ENCODE results near the gene SLC5A4. TPM values are rescaled to one million over a fixed set of nuclear protein-coding genes. Genes with fewer than 3 reads are reported as not detected.
A peak's percentile ranks its signal among the peaks of the same experiment; 100 is the strongest.

The SLC5A4 gene
- total and polyA plus RNA-seq, 7 donors = 0.03 to 0.45 (median 0.19) TPM; not detected in 4

DNA sequence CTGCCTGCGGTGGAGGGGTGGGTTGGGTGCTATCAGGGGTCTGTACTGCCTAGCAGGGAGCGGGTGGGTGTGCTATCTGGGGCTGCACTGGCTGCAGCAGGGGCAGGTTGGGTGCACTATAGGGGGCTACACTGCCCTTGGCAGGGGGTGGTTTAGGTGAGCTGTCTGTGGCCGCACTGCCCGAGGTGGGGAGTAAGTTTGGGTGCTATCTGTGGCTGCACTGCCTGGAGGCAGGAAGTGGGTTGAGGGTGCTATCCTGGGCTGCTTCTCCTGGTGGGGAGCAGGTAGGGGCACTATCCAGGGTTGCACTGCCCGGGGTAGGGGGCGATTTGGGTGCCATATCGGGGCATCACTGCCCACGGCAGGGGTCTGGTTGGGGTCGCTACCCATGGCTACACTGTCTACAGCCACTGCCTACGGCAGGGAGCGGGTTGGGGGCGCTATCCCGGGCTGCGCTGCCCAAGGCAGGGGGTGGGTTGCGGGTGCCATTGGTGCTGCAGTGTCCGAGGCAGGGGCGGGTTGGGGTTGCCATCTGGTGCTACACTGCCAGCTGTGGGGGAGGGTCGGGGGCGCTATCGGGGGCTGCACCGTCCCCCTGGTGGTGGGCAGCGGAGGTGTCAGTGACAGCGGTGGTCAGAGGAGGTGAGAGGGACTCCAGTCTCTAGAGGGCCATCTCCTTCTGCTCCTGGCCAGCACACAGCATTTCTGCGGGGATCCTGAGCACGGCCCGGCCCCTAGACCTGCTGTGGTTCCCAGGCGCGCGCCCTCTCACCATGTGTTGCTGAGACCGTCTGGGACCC, 49.0 kb downstream of the SLC5A4 start:
- no peak overlapping the region for H3K4me3 ChIP-seq
- peaks cover 0 to 18% (median 5%) of the 10 kb centered on the region in 3 donors for H3K27me3 ChIP-seq (ENCODE audit: insufficient read depth in 3 of 3, low read length in 2 of 3)
- H3K4me1 ChIP-seq = no peaks in the 10 kb centered on the region
- H3K9me3 ChIP-seq = no peaks in the 10 kb centered on the region
- WGBS, 3 donors = 82 to 89% (median 85%) methylated on average over 30 of the region's 30 CpGs
- H3K36me3 ChIP-seq (ENCODE audit: insufficient read depth in 1 of 2, low read depth in 1 of 2) = no peaks in the 10 kb centered on the region
- no peak for DNase-seq
- TF ChIP-seq, protein P1, sequence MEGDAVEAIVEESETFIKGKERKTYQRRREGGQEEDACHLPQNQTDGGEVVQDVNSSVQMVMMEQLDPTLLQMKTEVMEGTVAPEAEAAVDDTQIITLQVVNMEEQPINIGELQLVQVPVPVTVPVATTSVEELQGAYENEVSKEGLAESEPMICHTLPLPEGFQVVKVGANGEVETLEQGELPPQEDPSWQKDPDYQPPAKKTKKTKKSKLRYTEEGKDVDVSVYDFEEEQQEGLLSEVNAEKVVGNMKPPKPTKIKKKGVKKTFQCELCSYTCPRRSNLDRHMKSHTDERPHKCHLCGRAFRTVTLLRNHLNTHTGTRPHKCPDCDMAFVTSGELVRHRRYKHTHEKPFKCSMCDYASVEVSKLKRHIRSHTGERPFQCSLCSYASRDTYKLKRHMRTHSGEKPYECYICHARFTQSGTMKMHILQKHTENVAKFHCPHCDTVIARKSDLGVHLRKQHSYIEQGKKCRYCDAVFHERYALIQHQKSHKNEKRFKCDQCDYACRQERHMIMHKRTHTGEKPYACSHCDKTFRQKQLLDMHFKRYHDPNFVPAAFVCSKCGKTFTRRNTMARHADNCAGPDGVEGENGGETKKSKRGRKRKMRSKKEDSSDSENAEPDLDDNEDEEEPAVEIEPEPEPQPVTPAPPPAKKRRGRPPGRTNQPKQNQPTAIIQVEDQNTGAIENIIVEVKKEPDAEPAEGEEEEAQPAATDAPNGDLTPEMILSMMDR (IDR thresholded peaks at IDR 0.05) = no peak
- no peak overlapping the region for H3K27ac ChIP-seq
- intact Hi-C loops (cut with DNase I) = loop anchor here in 1 of 2 donors (10.0 kb wide), 1 partner anchor 231 kb away; no protein-coding TSS in a partner anchor
- ATAC-seq = no peak

DNA sequence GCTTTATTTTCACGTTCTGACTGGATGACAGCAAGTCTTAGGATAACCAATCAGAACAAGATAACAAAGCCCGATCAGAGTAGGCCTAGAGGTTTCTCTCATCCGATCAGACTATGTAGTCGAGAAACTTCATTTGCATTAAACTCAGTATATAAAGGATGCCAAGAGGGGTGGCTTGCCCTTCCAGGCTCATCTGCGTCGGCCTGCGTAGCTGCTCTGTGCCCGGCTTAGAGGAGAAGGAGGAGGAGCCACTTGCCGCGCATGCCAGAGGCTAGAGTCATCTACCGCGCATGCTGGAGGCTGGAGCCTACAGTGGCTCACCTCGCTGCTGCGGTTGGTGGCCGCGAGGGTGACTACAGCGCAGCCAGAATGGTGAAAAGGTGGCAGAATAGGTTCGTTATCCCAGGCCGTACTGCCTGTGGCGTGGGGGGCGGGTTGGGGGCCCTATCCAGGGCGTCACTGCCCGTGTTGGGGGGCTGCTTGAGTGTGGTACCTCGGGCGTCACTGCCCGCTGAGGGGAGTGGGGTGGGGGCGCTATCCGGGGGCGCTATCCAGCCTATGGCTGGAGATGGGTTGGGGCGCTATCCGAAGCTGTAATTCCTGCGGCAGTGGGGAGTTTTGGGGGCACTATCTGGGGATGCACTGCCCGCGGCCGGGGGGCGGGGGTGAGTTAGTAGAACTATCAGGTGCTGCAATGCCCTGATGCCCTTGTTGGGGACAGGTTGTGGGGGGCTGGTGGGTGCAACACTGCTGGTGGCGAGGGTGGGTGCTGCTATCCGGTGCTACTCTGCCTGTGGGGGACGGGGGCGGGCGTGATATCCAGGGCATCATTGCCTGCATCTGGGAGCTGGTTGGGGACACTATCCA, 50.1 kb downstream of the SLC5A4 start, which contains the start of gene RFPL2:
Gene RFPL2, minus strand, starts transcription at position 218 of the 867 bp plus-strand sequence. CDS start 2,622 bp downstream, outside the sequence.
- intact Hi-C loops (cut with DNase I) = loop anchor here in 1 of 2 donors (10.0 kb wide), 1 partner anchor 230 kb away; no protein-coding TSS in a partner anchor

DNA sequence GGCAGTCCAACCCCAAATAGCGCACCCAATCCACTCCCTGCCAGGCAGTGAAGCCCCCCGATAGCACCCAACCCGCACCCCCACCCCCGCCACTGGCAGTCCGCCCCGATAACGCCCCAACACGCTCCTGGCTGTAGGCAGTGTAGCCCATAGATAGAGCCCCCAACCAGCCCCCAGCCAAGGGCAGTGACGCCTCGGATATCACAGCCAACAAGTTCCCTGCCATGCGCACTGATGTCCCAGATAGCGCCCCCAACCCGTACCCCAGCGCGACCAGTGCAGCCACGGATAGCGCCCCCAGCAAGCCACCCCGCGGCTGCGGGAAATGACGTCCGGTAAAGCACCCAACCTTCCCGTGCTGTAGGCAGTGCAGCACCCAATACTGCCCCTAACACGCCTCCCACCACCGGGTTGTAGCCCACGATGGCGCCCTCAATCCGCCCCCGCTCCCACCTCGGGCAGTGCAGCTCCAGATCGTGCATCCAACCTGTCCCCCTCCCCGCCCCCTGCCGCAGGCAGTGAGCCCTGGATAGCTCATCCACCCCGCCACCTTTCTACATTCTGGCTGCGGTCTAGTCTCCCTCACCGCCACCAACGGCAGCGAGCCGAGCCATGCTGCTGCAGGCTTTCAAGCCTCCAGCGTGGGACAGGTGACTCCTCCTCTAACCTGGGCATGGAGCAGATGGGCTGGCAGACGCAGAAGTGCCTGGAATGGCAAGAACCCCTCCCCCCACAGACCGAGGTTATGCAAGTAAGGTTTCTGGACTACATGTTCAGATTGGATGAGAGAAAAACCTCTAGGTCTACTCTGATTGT, 50.9 kb downstream of the SLC5A4 start:
- Histone ChIP-seq H3K9me3 (no peaks in the 10 kb centered on the region), H3K27me3 (ENCODE audit: insufficient read depth in 3 of 3, low read length in 2 of 3) (peaks cover 0 to 24% (median 5%) of the 10 kb centered on the region in 3 donors), H3K27ac (no peak overlapping the region), H3K4me3 (no peak overlapping the region), H3K36me3 (ENCODE audit: insufficient read depth in 1 of 2, low read depth in 1 of 2) (no peaks in the 10 kb centered on the region), H3K4me1 (no peaks in the 10 kb centered on the region)
- DNase-seq = no peak
- intact Hi-C loops (cut with DNase I) = loop anchor here in 1 of 2 donors (10.0 kb wide), 1 partner anchor 229 kb away; no protein-coding TSS in a partner anchor
- TF ChIP-seq, protein P1 (IDR thresholded peaks at IDR 0.05) = no peak
- WGBS, 3 donors = 31 to 57% (median 38%) methylated on average over 40 to 42 of the region's 42 CpGs
- no peak for ATAC-seq

More for the DNA sequence above, 50.1 kb downstream of the SLC5A4 start, which contains the start of gene RFPL2:
- Histone ChIP-seq H3K4me3 (no peak within 1 kb of the TSS), H3K4me1 (no peaks in the 10 kb centered on the region), H3K27me3 (ENCODE audit: insufficient read depth in 3 of 3, low read length in 2 of 3) (peaks cover 0 to 24% (median 5%) of the 10 kb centered on the region in 3 donors), H3K36me3 (ENCODE audit: insufficient read depth in 1 of 2, low read depth in 1 of 2) (no peaks in the 10 kb centered on the region), H3K9me3 (no peaks in the 10 kb centered on the region), H3K27ac (no peak within 1 kb of the TSS)
- ATAC-seq = peak in 1 of 4 donors; percentile 46
- WGBS, 3 donors = 57 to 74% (median 70%) methylated on average over 38 to 41 of the region's 41 CpGs
- TF ChIP-seq, protein P1 (IDR thresholded peaks at IDR 0.05) = no peak
- DNase-seq = peak in 1 of 2 donors; percentile 29
